OCI-LY7 (cell line): ENCODE data around the gene CEP170B. TPM values are rescaled to one million over a fixed set of nuclear protein-coding genes. Genes with fewer than 3 reads are reported as not detected.
"Not testable (repeated sequence)": the region's sequence is repeated elsewhere in the genome, so short reads cannot be mapped to it uniquely, and the experiment has no call there.

Experiments
- BruUV-seq: library from RNA; stranded (reverse); fragments of 400-500 nt; replicated peaks from 2 replicates; lab custom pipeline; 2021; lab: Mats Ljungman, UMichigan
- CTCF ChIA-PET: fragments of 300-600 bp; sonication (Branson Sonifier 250); formaldehyde crosslinking; loops from one replicate; lab custom pipeline; 2022; ENCODE audit warnings: antibody characterized with exemption; ENCODE audit not compliant: unreplicated experiment; lab: Charles Lee
- POLR2A ChIA-PET: fragments of 300-600 bp; sonication (Branson Sonifier 250); formaldehyde crosslinking; loops from one replicate; lab custom pipeline; 2022; ENCODE audit warnings: antibody characterized with exemption; lab: Charles Lee
- DNase-seq: peaks from one replicate; pipeline ENCODE4 v3.0.0-alpha.2; 2015; ENCODE audit warnings: low spot score
- H2AFZ ChIP-seq: fragments of 200-600 bp; sonication (generic), shearing (Covaris generic); 2 replicates; pipeline ENCODE4 v1.6.1; 2014; ENCODE audit warnings: mild to moderate bottlenecking, antibody characterized with exemption, low read length, moderate library complexity
- H3K27ac ChIP-seq: fragments of 200-600 bp; sonication (generic); 2 replicates; pipeline ENCODE4 v1.5.1; 2014; ENCODE audit warnings: mixed run types, low read depth, mild to moderate bottlenecking, moderate library complexity, low read length, inconsistent platforms; ENCODE audit not compliant: poor library complexity, severe bottlenecking
- H3K36me3 ChIP-seq: fragments of 200-600 bp; sonication (generic); 2 replicates; pipeline ENCODE4 v1.6.1; 2014; ENCODE audit warnings: mild to moderate bottlenecking, antibody characterized with exemption, low read length, moderate library complexity, mixed read lengths; ENCODE audit not compliant: insufficient read depth
- H3K4me1 ChIP-seq: fragments of 200-600 bp; sonication (generic); 2 replicates; pipeline ENCODE4 v1.5.1; 2014; ENCODE audit warnings: mild to moderate bottlenecking, low read length; ENCODE audit not compliant: insufficient read depth, poor library complexity, severe bottlenecking
- H3K4me2 ChIP-seq: fragments of 200-600 bp; sonication (generic); 2 replicates; pipeline ENCODE4 v1.6.1; 2014; ENCODE audit warnings: mild to moderate bottlenecking, low read length
- H3K4me3 ChIP-seq: fragments of 200-600 bp; sonication (generic); 2 replicates; pipeline ENCODE4 v1.5.1; 2014; ENCODE audit warnings: mild to moderate bottlenecking, low read depth, low read length; ENCODE audit not compliant: poor library complexity, severe bottlenecking
- H3K79me2 ChIP-seq: fragments of 200-600 bp; sonication (generic); 2 replicates; pipeline ENCODE4 v1.6.1; 2016; ENCODE audit warnings: low read depth, mild to moderate bottlenecking, low read length, moderate library complexity, mixed read lengths; ENCODE audit not compliant: insufficient read depth
- H3K9me2 ChIP-seq: fragments of 200-600 bp; sonication (generic); 2 replicates; pipeline ENCODE4 v1.6.1; 2016; ENCODE audit warnings: mild to moderate bottlenecking, low read length, mixed read lengths; ENCODE audit not compliant: insufficient read depth
- H3K9me3 ChIP-seq: fragments of 200-600 bp; sonication (generic); 2 replicates; pipeline ENCODE4 v1.6.1; 2014; ENCODE audit warnings: mild to moderate bottlenecking, mixed run types, low read length, mixed read lengths
- H4K20me1 ChIP-seq: fragments of 200-600 bp; sonication (generic); 2 replicates; pipeline ENCODE4 v1.6.1; 2014; ENCODE audit warnings: mild to moderate bottlenecking, antibody characterized with exemption, low read length, moderate library complexity, mixed read lengths; ENCODE audit not compliant: insufficient read depth
- EZH2phosphoT487 ChIP-seq: fragments of 200-600 bp; sonication (generic); IDR thresholded peaks from 2 replicates; pipeline ENCODE4 v1.6.1; 2018; ENCODE audit warnings: low read depth, borderline replicate concordance, mild to moderate bottlenecking, mixed run types, antibody characterized with exemption, low read length, moderate library complexity, mixed read lengths
- intact Hi-C: fragments of 100-400 bp; cut with micrococcal nuclease; formaldehyde crosslinking; loops from one replicate; pipeline ENCODE4 v1.10.0; 2022; ENCODE audit not compliant: unreplicated experiment
- total RNA-seq, 2 experiments: library from RNA; depleted of rRNA in 1 of 2; stranded (reverse); fragments of >200 nt in 1 of 2; shearing (Covaris generic) in 1 of 2; gene quantifications; 2 replicates each; pipeline ENCODE4 v1.2.3, GENCODE V29; 2014 to 2022
- TF ChIP-seq, protein P1 (sequence below): fragments of 200-600 bp; sonication (generic); conservative IDR thresholded peaks from 2 replicates; pipeline ENCODE4 v1.5.1; 2014; ENCODE audit warnings: mild to moderate bottlenecking, antibody characterized with exemption, low read length, moderate library complexity, mixed read lengths

CEP170B gene
- total RNA-seq, 2 experiments from 2014 or later, result 0.10 to 0.16 TPM

- no TSS peak for BruUV-seq
- H2AFZ ChIP-seq, result no peak overlapping the region
- H4K20me1 ChIP-seq, result no peaks in the 10 kb centered on the region
- H3K4me2 ChIP-seq, result no peak overlapping the region
- TF ChIP-seq EZH2phosphoT487, result no peak
- TF ChIP-seq, protein P1, sequence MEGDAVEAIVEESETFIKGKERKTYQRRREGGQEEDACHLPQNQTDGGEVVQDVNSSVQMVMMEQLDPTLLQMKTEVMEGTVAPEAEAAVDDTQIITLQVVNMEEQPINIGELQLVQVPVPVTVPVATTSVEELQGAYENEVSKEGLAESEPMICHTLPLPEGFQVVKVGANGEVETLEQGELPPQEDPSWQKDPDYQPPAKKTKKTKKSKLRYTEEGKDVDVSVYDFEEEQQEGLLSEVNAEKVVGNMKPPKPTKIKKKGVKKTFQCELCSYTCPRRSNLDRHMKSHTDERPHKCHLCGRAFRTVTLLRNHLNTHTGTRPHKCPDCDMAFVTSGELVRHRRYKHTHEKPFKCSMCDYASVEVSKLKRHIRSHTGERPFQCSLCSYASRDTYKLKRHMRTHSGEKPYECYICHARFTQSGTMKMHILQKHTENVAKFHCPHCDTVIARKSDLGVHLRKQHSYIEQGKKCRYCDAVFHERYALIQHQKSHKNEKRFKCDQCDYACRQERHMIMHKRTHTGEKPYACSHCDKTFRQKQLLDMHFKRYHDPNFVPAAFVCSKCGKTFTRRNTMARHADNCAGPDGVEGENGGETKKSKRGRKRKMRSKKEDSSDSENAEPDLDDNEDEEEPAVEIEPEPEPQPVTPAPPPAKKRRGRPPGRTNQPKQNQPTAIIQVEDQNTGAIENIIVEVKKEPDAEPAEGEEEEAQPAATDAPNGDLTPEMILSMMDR, result no peak
- intact Hi-C loops, result no loop called here
- no peak overlapping the region for H3K27ac ChIP-seq
- H3K4me3 ChIP-seq, result no peak overlapping the region
- no peaks in the 10 kb centered on the region for H3K9me2 ChIP-seq
- ChIA-PET CTCF (no interaction called here), POLR2A (interaction anchor here (1.0 kb wide), 1 partner anchor 21 kb away, joined by 3 read pairs; no protein-coding TSS in a partner anchor)
- no peaks in the 10 kb centered on the region for H3K36me3 ChIP-seq
- DNase-seq, result no peak
- no peaks in the 10 kb centered on the region for H3K4me1 ChIP-seq
- H3K79me2 ChIP-seq, result no peaks in the 10 kb centered on the region
- no peaks in the 10 kb centered on the region for H3K9me3 ChIP-seq
Observed at GRCh38 chr14:104900639-104901512, 35.8 kb downstream of the CEP170B start.

- intact Hi-C loops, result no loop called here
- DNase-seq, result no peak
Observed at GRCh38 chr14:104903990-104904389, 38.9 kb downstream of the CEP170B start.

DNA sequence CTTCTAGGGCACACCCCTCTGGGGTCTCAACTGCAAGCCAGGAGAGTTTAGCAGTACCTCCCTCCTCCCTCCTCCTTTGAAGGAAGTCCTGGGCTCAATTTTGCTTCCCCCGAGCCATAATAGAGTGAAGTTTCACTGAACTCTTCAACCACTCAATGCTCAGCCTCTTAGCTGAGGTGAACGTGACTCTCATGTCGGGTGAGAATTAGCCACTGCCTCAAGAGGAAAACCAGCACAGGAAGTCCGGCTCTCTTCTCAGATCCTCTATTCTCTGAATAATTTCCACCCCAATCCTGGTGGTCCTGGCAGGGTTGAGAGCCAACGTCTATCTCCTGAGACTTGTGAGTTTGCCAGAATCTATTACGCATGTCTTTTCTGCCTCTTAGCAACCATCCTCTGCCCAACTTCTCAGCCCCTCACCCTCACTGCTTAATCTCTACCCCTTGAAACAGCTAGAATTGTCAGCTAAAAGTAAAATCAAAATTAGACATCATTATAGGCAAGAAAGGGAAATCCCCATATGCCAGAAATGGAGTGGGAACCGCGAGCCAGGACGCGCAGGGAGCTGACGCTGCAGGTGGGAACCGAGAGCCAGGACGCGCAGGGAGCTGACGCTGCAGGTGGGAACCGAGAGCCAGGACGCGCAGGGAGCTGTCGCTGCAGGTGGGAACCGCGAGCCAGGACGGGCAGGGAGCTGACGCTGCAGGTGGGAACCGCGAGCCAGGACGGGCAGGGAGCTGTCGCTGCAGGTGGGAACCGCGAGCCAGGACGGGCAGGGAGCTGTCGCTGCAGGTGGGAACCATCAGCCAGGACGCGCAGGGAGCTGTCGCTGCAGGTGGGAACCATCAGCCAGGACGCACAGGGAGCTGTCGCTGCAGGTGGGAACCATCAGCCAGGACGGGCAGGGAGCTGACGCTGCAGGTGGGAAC is 39.8 kb downstream of the CEP170B start:
- H2AFZ ChIP-seq, H3K9me2 ChIP-seq, H4K20me1 ChIP-seq, H3K36me3 ChIP-seq, H3K79me2 ChIP-seq, H3K4me1 ChIP-seq, DNase-seq, BruUV-seq, H3K27ac ChIP-seq, CTCF ChIA-PET, H3K4me3 ChIP-seq, H3K4me2 ChIP-seq, intact Hi-C loops, H3K9me3 ChIP-seq: not testable (repeated sequence)
- POLR2A ChIA-PET, result interaction anchor here (0.5 kb wide), 1 partner anchor 140 kb away, joined by 3 read pairs; no protein-coding TSS in a partner anchor

More at GRCh38 chr14:104903990-104904389, 38.9 kb downstream of the CEP170B start:
- ChIA-PET CTCF (no interaction called here), POLR2A (no interaction called here)
- Histone ChIP-seq H3K4me1 (no peaks in the 10 kb centered on the region), H3K79me2 (no peaks in the 10 kb centered on the region), H3K27ac (no peak overlapping the region), H3K9me2 (no peaks in the 10 kb centered on the region), H2AFZ (no peak overlapping the region), H4K20me1 (no peaks in the 10 kb centered on the region), H3K4me3 (no peak overlapping the region), H3K9me3 (no peaks in the 10 kb centered on the region), H3K4me2 (no peak overlapping the region), H3K36me3 (no peaks in the 10 kb centered on the region)
- no peak for TF ChIP-seq EZH2phosphoT487
- TF ChIP-seq, protein P1, result no peak
- no TSS peak for BruUV-seq

GRCh38 chr14:104905579-104905933 is 40.5 kb downstream of the CEP170B start:
- H3K9me3 ChIP-seq, H2AFZ ChIP-seq, H3K36me3 ChIP-seq, POLR2A ChIA-PET, H3K4me1 ChIP-seq, H3K4me3 ChIP-seq, H4K20me1 ChIP-seq, DNase-seq, H3K4me2 ChIP-seq, intact Hi-C loops, CTCF ChIA-PET, BruUV-seq, H3K9me2 ChIP-seq, H3K79me2 ChIP-seq, H3K27ac ChIP-seq: not testable (repeated sequence)
